Keratinocyte (primary cell): ENCODE results near the gene DTL. TPM values are rescaled to one million over a fixed set of nuclear protein-coding genes. Genes with fewer than 3 reads are reported as not detected.
A peak's percentile ranks its signal among the peaks of the same experiment; 100 is the strongest.

Experiments used
- DNase-seq: peaks from one replicate; pipeline ENCODE4 v3.0.0-alpha.2; 2011; ENCODE audit warnings: low read depth, missing footprints, low spot score
- FAIRE-seq: peaks from 2 replicates; lab custom pipeline; 2011; peaks lifted over from hg19 to GRCh38; lab: Jason Lieb, UNC
- H2AFZ ChIP-seq: 2 replicates; pipeline ENCODE4 v1.6.0; 2012; ENCODE audit warnings: low read length, control low read depth, inconsistent platforms; ENCODE audit not compliant: control insufficient read depth
- H3K27ac ChIP-seq: 2 replicates; pipeline ENCODE4 v1.5.1; 2011; ENCODE audit warnings: low read length; ENCODE audit not compliant: control insufficient read depth, insufficient read depth
- H3K27me3 ChIP-seq: 3 replicates; pipeline ENCODE4 v1.6.0; 2011; ENCODE audit warnings: low read length; ENCODE audit not compliant: control insufficient read depth, insufficient read depth; ENCODE audit errors: extremely low read depth
- H3K36me3 ChIP-seq, 2 experiments: 2 replicates in 1 of 2; 3 replicates in 1 of 2; pipeline ENCODE4 v1.5.1; 2011; ENCODE audit warnings: low read length in 2 of 2, mild to moderate bottlenecking in 1 of 2; ENCODE audit not compliant: control insufficient read depth in 2 of 2, insufficient read depth in 2 of 2; ENCODE audit errors: extremely low read depth in 1 of 2
- H3K4me1 ChIP-seq: 3 replicates; pipeline ENCODE4 v1.5.1; 2011; ENCODE audit warnings: low read length; ENCODE audit not compliant: control insufficient read depth, insufficient read depth; ENCODE audit errors: extremely low read depth
- H3K4me2 ChIP-seq: 3 replicates; pipeline ENCODE4 v1.6.0; 2011; ENCODE audit warnings: low read depth, low read length; ENCODE audit not compliant: control insufficient read depth, insufficient read depth; ENCODE audit errors: extremely low read depth
- H3K4me3 ChIP-seq, 3 experiments: fragments of 200-600 bp in 1 of 3; sonication (generic) in 1 of 3; 2 replicates in 2 of 3; 3 replicates in 1 of 3; pipeline ENCODE4 v1.5.1; 2011 to 2016; ENCODE audit warnings: low read length in 3 of 3, mild to moderate bottlenecking in 3 of 3, control low read depth in 2 of 3, inconsistent platforms in 1 of 3, low read depth in 1 of 3, mixed read lengths in 1 of 3, mixed run types in 1 of 3, moderate library complexity in 1 of 3; ENCODE audit not compliant: control insufficient read depth in 2 of 3, insufficient read depth in 2 of 3; ENCODE audit errors: extremely low read depth in 1 of 3
- H3K79me2 ChIP-seq: 2 replicates; pipeline ENCODE4 v1.6.0; 2012; ENCODE audit warnings: low read length; ENCODE audit not compliant: control insufficient read depth, insufficient read depth
- H3K9ac ChIP-seq: 3 replicates; pipeline ENCODE4 v1.6.0; 2011; ENCODE audit warnings: low read length; ENCODE audit not compliant: control insufficient read depth, insufficient read depth; ENCODE audit errors: extremely low read depth
- H3K9me1 ChIP-seq: 3 replicates; pipeline ENCODE4 v1.6.0; 2011; ENCODE audit warnings: low read length; ENCODE audit not compliant: control insufficient read depth, insufficient read depth; ENCODE audit errors: extremely low read depth
- H3K9me3 ChIP-seq: 2 replicates; pipeline ENCODE4 v1.5.1; 2012; ENCODE audit warnings: low read depth, low read length; ENCODE audit not compliant: control insufficient read depth
- H4K20me1 ChIP-seq: 3 replicates; pipeline ENCODE4 v1.6.0; 2011; ENCODE audit warnings: low read length; ENCODE audit not compliant: control insufficient read depth, insufficient read depth; ENCODE audit errors: extremely low read depth
- CTCF ChIP-seq, 3 experiments: IDR thresholded peaks in 1 of 3; conservative IDR thresholded peaks in 1 of 3; optimal IDR thresholded peaks in 1 of 3; 2 replicates in 2 of 3; 3 replicates in 1 of 3; pipeline versions ENCODE3 to v1.5.1; 2011; ENCODE audit warnings: low read length in 3 of 3, mild to moderate bottlenecking in 3 of 3, moderate library complexity in 2 of 3, control low read depth in 1 of 3, inconsistent platforms in 1 of 3; ENCODE audit not compliant: insufficient read depth in 2 of 3; ENCODE audit errors: extremely low read depth in 1 of 3
- EZH2 ChIP-seq: IDR thresholded peaks from one replicate; pipeline ENCODE4 v1.6.1; 2012; ENCODE audit warnings: inconsistent platforms, mild to moderate bottlenecking, low read length, moderate library complexity
- dilution Hi-C: fragments of 300-500 bp; cut with MboI; formaldehyde crosslinking; loops from one replicate; pipeline ENCODE4 v1.7.0; 2020; ENCODE audit warnings: low sequenced_read_pairs; ENCODE audit not compliant: extremely low pct_ligation_motif_present
- polyA plus RNA-seq, 5 experiments: library from polyadenylated mRNA; depleted of rRNA in 3 of 5; stranded (reverse) in 3 of 5; stranded (forward) in 1 of 5; unstranded in 1 of 5; fragments of >200 nt; gene quantifications; 1 replicate in 1 of 5; 2 replicates in 3 of 5; 3 replicates in 1 of 5; pipeline versions ENCODE4 v1.2.1 to v1.2.3, GENCODE V29; 2011 to 2012; ENCODE audit warnings: missing spikeins in 2 of 5, low read depth in 1 of 5, low replicate concordance in 1 of 5

DTL gene
- polyA plus RNA-seq, 1 donor (not counting 4 experiments of a cell fraction or from before 2014, with no cell fraction given): 9.3 TPM

GRCh38 chr1:212139526-212140135, 104.1 kb downstream of the DTL start:
- Histone ChIP-seq H3K27ac (no peak overlapping the region), H4K20me1 (no peaks in the 10 kb centered on the region), H3K4me3 (no peak overlapping the region), H3K9ac (no peak overlapping the region), H3K9me1 (no peaks in the 10 kb centered on the region), H3K4me2 (no peak overlapping the region), H3K79me2 (no peaks in the 10 kb centered on the region), H3K4me1 (peaks cover 18% of the 10 kb centered on the region), H3K36me3 (no peaks in the 10 kb centered on the region), H3K9me3 (no peaks in the 10 kb centered on the region), H2AFZ (no peak overlapping the region), H3K27me3 (no peaks in the 10 kb centered on the region)
- dilution Hi-C loops: no loop called here
- TF ChIP-seq CTCF (optimal IDR thresholded peaks at IDR 0.05 in 1 of 3, IDR thresholded peaks at IDR 0.05 in 1 of 3, conservative IDR thresholded peaks at IDR 0.05 in 1 of 3; ENCODE audit: extremely low read depth in 1 of 3, insufficient read depth in 2 of 3, low read length in 3 of 3): no peak
- TF ChIP-seq EZH2: no peak
- DNase-seq (no peak), FAIRE-seq (no peak)

- peak; percentile 77 for DNase-seq
- peaks cover 18% of the 10 kb centered on the region for H3K4me1 ChIP-seq
- H3K4me3 ChIP-seq: no peak overlapping the region
- no peak overlapping the region for H2AFZ ChIP-seq
- H3K27ac ChIP-seq: peak overlapping the region; percentile 42
- H3K9me1 ChIP-seq: no peaks in the 10 kb centered on the region
- no peaks in the 10 kb centered on the region for H3K27me3 ChIP-seq
- no peaks in the 10 kb centered on the region for H3K36me3 ChIP-seq
- no peak overlapping the region for H3K9ac ChIP-seq
- no peaks in the 10 kb centered on the region for H3K79me2 ChIP-seq
- no peaks in the 10 kb centered on the region for H4K20me1 ChIP-seq
- TF ChIP-seq CTCF (optimal IDR thresholded peaks at IDR 0.05 in 1 of 3, IDR thresholded peaks at IDR 0.05 in 1 of 3, conservative IDR thresholded peaks at IDR 0.05 in 1 of 3; ENCODE audit: extremely low read depth in 1 of 3, insufficient read depth in 2 of 3, low read length in 3 of 3): no peak
- dilution Hi-C loops: no loop called here
- FAIRE-seq: peak; percentile 87
- no peaks in the 10 kb centered on the region for H3K9me3 ChIP-seq
- peak overlapping the region; percentile 67 for H3K4me2 ChIP-seq
Measured at GRCh38 chr1:212141404-212141803, 105.9 kb downstream of the DTL start.
